Stimulated activated CD4-positive, alpha-beta T cell treated with anti-CD3 and anti-CD28 coated beads, TNF-alpha, amount 100 ng/mL, for 24 hours (primary cell): Measurements from ENCODE around the gene FGF12.

ENCODE experiments used
- DNase-seq, 3 experiments: peaks; one replicate each; pipeline ENCODE4 v3.0.0-alpha.2; 2020; ENCODE audit warnings: low read depth in 3 of 3

Gene FGF12

DNA sequence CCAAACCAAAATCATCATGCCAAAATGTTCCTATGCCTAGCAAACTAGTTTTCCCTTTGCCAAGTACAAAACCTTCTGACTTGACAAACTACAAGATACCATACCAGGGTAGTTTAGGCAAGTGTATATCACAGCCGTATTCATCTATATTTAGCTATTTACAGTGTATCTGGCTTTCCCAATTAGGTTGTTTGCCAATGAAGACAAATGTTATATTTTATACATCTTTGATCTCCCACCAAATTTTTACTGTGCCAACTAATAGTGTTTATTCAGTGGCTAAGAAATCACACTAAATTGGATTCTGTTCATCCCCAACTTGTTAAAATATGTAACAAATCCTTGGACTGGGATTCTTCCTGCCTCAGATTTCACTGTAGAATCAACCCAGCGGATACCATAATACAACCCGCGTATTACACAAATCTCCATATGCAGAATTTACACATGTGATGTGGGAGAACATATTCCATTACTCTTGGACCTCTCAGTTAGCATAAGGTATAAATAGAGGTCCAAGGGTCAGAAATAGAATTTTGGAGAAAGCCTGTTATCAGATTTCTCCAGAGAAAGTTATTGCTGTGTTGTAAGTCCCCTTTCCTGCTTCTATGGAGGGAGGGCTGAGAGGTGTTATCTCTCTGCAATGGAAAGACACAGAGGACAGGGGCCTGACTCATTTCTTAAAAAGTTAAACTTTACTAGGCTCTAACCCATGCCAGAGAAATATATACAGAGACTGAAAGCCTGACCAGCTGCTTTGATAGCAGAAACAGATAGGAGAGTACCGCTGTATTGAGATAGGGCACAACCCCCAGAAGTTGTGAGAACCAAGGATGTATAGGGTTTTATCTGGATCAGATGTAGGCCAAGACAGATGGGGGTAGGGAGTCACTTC is 467.0 kb downstream of the FGF12 start:
- DNase-seq: no peak

DNA sequence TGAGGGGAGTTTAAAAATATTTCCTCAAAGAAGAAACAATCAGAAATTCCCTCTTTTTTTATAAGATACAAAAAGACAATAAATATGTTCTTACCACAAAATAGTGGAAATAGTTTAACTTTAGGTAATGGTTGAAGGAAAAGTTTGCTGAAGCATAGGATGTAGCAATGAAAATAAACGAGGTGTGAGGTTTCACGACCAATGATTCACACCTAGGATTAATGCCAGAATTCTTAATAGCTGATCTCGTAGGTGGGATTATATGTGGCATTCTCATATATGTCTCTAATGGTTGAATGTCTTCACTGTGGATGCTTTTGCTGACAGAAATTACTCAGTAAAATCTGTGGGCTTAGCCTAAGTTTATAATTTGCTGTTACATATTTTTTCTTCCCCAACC is 467.7 kb downstream of the FGF12 start:
- no peak for DNase-seq

- DNase-seq: no peak
These were observed 468.6 kb downstream of the FGF12 start for GRCh38 chr3:192258721-192259120.

DNA sequence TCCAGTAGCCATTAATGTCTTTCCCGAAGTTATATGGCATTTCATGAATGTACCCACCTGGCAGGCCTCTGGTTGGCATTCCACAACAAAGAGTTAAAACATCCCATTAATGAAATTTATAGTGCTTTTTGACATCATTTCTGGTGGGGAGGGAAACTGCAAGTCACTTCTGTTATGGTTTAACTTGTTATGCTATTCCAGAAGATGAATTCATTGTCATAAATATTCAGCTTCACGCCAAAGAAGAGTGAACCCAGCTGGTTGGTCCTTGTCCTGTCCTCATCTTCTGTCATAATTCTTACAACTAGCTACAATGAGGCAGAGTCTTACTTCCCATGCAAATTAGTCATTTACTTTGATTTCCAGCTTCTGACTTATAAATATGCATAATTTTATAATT is 471.5 kb downstream of the FGF12 start:
- DNase-seq: no peak

GRCh38 chr3:192253138-192253887 is 474.0 kb downstream of the FGF12 start:
- no peak for DNase-seq

DNA sequence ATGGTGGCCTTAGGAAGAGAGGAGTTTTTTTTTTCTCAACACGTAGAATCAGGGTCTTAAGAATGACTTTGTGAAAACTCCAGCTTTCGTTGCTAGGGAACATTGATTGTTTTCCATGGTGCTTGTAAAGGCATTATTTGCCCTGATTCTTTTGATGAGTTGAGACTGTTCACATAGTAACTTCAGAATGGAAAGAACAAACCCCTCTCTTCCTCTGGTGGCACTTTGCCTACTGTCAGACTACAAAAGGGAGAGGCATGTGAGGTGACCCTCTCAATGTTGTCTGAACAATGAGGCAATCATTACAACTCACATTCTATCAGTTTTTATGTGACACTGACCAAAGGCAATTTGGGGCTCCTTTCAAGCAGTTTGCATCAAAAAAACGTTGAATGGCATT is 477.8 kb downstream of the FGF12 start:
- no peak for DNase-seq

- DNase-seq: no peak
These were observed 480.3 kb downstream of the FGF12 start for GRCh38 chr3:192246847-192247559.

DNA sequence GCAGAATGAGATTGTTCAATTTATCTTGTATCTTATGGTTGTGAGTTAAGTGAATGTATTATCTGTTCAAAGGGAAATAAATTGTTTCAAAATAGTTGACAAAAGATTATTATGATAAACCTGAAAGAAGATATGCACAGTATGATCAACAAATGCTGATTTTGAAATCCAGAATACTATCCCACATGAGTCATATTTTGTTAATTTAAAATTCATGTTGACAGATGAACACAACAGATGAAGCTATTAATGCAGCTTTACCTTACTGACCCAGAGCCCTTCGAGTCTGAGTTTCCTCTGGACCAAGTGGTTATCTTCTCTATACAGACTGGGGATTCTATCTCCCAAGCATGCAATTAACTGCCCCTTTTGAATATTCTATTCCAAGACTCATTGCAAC is 482.8 kb downstream of the FGF12 start:
- no peak for DNase-seq

DNA sequence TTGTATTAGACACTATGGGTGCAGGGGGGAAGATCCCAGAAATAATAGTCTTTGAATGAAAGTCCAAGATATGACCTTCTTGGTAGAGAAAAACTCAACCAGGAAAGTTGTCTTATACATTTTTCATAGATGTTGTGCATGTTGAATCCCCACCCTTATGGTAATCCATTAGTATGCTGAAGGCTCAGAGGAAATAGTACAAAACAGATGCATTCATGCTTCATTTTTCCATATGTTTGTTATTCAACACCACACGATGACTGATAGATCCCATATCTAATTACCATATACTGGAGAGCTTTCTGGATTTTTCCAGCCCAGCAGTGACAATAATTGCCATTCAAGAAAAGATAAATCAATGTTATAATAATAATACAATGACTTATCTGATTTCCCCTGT is 487.4 kb downstream of the FGF12 start:
- DNase-seq: no peak

DNA sequence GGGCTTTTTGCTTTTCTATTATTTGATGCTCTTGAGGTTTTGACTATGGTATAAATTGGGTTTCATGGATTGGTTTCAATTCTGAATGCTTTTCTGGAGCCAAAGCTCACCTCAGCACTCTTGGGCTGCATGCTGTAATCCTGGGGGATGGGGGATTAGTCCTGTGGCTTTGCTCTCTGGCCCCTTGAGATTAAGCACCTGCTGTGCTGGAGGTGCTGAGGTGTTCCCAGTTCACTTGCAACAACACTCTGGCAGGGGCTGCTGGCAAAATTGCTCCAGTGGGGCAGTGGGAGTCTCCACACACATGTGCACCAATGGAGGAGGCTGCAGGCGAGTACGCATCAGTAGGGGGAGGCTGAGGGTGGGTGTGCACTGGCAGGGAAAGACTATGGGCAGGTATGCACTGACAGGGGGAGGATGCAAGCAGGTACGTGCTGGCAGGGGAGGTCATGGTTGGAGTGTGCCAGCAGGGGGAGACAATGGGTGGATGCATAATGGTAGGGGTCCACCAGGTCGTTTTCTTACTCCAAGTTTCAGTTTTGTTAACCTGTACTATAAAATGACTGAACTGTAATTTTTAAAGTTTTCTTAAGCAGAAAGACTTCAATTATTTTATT is 489.2 kb downstream of the FGF12 start:
- DNase-seq: no peak

DNA sequence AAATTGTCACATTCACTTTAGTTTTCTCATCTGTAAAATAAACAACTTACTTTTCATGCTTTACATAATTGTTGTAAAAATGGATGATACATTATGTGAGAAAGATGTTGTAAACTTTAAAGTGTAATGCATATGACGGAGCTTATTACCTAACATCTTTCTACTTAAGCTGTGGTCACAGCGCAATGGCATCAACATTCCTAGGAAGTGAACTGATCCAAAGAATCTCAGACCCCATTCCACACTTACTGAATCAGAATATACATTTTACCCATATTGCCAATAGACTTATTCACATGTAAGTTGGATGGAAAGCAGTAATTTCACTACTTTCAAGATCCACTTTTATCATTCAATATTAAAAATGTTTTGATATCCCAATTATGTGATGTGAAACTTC is 497.5 kb downstream of the FGF12 start:
- DNase-seq: no peak

- DNase-seq: no peak
These were observed 502.6 kb downstream of the FGF12 start for GRCh38 chr3:192224634-192225155.

GRCh38 chr3:192223815-192224214 is 503.5 kb downstream of the FGF12 start:
- DNase-seq: no peak

- no peak for DNase-seq
These were observed 506.4 kb downstream of the FGF12 start for GRCh38 chr3:192220915-192221314.

DNA sequence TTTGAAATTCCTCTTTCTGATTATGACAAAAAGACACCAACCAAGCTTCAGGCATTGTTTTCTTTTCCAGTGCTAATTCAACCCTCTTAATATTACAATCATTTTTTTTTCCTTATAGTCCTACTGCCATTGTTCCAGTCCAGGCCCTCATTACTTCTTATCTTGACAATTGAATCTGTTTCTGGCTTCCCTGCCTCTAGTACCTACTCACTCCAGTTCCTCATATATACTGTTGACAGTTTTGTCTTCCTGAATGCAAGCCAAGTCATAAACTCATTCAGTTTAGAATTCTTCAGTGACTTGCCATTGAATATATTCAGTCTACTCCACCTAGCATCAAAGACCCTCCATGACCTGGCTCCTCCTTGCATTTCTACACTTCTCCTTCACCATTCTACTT is 507.4 kb downstream of the FGF12 start:
- no peak for DNase-seq

GRCh38 chr3:192216067-192216466 is 511.3 kb downstream of the FGF12 start:
- DNase-seq: no peak

GRCh38 chr3:192212979-192213378 is 514.4 kb downstream of the FGF12 start:
- no peak for DNase-seq

- no peak for DNase-seq
These were observed 515.0 kb downstream of the FGF12 start for GRCh38 chr3:192212335-192212734.

DNA sequence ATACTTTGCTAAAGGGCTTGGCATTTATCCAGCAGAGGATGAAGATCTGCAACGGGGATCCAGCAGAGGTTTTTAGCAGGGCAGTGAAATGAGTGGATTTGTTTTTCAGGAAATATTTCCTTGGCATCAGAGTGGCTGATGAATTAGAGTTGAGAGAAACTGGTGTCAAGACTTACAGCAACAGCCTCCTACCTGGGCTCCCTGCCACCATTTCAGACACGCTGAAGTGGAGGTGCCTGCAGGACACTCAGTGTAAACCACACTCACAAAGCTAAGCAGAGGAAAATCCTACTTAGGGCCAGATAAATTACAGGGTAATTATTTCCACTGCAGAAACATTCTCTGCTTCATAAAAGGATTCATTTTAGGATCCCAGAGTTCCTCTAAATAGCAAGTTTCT is 519.7 kb downstream of the FGF12 start:
- DNase-seq: no peak

DNA sequence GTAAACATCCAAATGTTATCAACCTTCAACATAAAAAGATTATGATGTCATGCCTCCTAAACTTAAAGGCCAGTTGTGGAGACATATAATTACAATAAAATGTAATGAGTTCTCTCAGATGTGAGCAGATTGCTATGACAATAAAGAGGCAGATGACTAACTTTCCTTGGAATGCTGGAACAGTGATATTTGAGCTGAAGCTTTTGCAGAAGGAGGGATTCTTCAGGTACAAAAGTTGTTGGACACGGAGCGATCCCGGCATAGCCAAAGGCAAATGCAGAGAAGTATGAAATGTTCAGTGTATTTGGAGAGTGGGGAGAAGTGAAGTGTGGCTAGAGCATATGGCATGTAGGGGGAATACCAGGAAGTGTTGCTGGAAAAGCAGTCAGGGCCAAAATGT is 520.1 kb downstream of the FGF12 start:
- no peak for DNase-seq

DNA sequence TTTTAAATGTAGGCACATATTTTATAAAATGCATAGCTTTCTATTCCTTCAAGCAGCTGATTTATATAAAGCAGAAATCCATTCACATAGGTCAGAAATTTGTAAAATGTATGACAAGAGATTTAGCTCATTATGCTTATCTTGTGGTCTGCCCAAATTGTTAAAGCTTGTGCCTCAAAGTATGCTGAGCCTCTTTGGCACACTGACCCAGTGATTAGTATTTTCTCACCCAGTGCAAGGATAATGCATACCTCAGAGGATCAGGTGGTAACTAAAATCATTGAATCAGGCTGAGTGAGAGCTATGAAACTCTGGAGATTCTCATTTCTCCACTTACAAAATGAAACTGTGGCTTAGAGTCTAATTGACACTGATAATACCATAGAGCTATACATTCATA is 533.3 kb downstream of the FGF12 start:
- DNase-seq: no peak
